Muscle of back (tissue), 11 donors: ENCODE measurements around the gene STAG1. TPM values are rescaled to one million over a fixed set of nuclear protein-coding genes. Genes with fewer than 3 reads are reported as not detected.
"Not testable (repeated sequence)": the region's sequence is repeated elsewhere in the genome, so short reads cannot be mapped to it uniquely, and the experiment has no call there.

Source experiments
- DNase-seq, 3 donors: peaks; one replicate each; pipeline versions ENCODE4 v3.0.0 to v3.0.0-alpha.2; 2013
- polyA plus RNA-seq, 10 donors: library from polyadenylated mRNA; unstranded; fragments of 120-200 nt; gene quantifications; one replicate each; pipeline ENCODE4 v1.2.1, GENCODE V29; 2013; ENCODE audit not compliant: insufficient read length in 10 of 10

STAG1 gene
- polyA plus RNA-seq, 10 donors = 27.3 to 42.6 (median 35.2) TPM

DNA sequence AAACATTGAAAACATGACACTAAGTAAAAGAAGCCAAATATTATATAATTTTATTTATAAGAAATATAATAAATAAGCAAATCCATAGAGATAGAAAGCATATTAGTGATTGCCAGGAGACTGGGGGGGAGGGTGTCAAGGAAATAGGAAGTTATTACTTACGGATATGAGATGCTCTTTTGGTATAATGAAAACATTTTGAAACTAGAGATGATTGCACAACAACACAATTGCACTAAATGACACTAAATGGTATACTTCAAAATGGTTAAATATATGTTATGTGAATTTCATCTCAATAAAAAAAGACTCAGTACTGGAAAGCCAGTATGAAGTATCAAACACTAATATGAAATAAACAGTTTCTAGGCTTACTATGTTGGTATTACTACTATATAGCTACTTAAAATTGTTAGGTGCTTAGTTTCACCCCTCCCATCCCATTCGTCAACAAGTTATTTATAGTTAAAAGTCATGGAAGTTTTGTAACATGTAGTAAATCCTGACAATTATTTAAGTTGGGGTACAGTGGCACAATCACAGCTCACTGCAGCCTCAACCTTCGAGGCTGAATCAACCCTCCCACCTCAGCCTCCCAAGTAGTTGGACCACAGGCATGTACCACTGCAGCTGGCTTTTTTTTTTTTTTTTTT, 43.7 kb downstream of the STAG1 start:
- DNase-seq = no peak

DNA sequence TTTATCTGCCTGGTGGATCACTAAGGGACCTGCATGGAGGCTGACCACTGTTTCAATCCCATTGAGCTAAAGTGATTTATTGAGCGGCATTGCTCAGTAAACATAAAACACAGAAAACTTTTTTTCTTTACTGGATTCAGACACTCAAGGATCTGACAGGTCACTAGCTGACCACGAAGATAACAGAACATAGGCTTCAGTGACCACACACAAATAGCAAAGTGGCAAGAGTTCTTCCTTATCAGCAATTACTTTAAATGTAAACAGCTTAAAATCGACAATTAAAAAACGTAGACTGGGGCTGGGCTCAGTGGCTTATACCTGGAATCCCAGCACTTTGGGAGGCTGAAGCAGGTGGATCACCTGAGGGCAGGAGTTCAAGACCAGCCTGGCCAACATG, 48.7 kb downstream of the STAG1 start:
- no peak for DNase-seq

DNA sequence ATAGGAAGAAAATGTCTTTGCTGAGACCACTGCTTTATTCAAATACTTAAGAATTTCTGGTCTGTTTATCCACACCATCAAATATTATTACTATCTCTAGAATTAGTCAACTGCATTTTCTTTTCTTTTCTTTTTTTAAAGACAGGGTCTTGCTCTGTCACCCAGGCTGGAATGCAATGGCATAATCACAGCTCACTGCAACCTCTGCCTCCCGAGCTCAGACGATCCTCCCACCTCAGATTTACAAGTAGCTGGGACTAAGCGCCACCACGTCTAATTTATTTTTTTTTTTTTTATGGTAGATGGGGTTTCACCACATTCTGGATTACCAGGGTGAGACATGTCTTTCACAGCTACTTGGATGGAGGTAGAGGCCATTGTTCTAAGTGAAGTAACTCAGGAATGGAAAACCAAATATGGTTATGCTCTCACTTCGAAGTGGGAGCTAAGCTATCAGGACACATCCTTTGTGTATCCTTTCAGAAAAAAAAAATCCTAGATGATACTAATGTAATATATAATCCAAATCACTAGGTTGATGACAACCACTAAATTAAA, 52.8 kb downstream of the STAG1 start:
- DNase-seq = no peak

DNA sequence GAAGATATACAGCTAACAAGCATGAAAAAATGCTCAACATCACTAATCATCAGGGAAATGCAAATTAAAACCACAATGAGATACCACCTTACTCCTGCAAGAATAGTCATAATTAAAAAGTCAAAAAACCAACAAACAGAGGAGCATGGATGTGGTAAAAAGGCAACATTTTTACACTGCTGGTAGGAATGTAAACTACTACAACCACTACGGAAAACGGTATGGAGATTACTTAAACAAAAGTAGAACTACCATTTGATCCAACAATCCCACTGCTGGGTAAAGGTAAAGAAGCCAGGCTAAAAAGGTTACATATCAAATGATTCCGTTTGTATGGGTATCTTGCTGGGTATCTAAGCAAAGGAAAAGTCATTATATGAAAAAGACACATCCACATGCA, 53.8 kb downstream of the STAG1 start:
- DNase-seq = no peak

DNA sequence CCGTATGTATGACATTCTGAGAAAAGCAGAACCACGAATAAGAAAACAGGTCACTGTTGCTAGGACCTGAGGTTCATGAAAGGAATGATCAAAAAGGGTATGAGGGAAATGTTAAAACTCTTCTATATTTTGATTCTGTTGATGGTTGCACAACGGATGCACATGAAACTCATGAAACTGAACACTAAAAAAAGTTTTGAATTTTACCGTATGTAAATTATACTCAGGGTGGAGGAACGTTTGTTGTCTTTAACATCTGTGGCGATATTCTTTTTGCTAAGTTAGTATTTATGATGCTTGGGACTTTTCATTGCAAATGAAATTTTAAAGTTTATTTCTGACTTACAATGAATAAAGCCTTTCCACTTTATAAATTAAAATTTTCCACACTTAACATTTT, 55.4 kb downstream of the STAG1 start:
- DNase-seq = no peak

DNA sequence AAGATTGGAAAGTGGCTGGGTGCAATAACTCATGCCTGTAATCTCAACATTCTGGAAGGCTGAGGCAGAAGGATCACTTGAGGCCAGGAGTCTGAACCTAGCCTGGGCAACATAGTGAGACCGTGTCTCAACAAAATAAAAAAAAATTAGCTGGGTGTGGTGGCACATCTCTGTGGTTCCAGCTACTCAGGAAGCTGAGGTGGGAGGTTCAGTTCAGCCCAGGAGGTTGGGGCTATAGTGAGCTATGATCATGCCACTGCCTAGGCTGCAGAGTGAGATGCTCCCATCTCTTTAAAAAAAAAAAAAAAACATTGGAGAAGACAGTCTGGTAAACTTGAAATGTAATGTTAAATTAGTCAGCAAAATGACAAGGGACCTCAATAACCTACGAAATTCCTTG, 57.9 kb downstream of the STAG1 start:
- DNase-seq = no peak

DNA sequence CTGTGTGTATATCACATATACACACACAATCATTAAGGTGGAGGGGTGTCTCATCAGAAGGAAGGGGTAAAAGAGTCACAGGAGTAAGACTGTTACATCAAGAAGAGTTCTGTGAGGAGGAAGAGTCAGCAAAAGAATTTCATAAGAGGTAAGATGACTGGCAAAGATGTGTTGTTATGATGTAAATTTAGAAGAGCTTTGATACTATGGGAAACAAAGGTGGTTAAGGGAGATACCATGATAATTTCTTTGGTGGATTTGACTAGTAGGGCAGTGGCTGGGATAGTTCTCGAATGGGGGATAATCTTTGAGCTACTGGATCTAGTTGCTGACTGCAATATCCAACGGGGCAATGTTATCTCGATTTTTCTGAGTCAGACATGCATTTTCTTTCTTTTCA, 61.6 kb downstream of the STAG1 start:
- DNase-seq = no peak

DNA sequence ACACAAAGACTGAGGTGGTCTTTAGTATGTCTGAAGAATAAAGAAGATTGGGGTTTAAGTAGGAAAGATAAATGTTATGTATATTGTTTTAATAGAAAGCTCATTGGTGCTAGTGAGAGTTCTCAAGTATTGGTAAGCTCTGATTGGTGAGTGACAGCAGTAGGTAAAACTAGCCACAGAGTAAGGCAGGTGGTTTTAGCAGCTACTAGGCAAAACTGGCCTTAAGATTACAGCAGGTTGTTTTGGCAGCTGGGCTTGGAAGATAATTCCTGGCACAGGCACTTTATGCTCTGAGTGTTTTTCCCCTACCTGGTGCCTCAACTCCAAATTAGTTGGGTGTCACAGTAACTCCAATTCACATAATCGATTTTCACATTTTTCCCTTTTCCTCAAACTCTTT, 66.3 kb downstream of the STAG1 start:
- DNase-seq = no peak

DNA sequence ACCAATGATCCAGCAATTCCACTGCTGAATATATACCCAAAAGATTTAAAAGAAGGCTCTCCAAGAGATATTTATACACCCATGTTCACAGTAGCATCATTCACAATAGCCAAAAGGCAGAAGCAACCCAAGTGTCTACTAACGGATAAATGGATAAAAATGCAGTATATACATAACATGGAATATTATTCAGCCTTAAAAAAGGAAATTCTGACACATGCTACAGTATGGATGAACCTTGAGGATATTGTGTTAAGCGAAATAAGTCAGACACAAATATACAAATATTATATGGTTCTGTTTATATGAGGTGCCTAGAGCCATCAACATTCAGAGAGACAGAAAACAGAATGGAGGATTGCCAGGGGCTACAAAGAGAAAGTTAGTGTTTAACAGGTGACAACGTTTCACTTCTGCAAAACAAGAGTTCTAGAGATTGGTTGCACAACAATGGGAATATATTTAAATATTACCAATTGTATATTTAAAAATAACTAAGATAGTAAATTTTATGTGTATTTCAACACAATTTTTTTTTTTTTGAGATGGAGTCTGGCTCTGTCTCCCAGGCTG, 69.4 kb downstream of the STAG1 start:
- DNase-seq = no peak

DNA sequence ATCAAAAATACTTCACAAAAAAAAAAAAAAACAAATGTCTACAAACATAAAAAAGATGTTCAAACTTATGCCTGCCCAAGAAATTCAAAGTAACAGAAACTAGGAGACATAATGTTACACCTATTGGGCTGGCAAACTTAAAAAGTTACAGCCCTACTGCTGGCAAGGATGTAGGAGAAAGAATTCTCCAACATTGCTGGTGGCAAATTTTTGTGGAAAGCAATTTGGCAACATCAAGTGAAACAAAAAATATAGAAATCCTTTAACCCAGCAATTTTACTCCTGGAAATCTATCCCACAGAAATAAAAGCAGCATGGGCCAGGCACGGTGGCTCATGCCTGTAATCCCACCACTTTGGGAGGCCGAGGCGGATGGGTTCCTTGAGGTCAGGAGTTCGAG, 73.2 kb downstream of the STAG1 start:
- DNase-seq = no peak

DNA sequence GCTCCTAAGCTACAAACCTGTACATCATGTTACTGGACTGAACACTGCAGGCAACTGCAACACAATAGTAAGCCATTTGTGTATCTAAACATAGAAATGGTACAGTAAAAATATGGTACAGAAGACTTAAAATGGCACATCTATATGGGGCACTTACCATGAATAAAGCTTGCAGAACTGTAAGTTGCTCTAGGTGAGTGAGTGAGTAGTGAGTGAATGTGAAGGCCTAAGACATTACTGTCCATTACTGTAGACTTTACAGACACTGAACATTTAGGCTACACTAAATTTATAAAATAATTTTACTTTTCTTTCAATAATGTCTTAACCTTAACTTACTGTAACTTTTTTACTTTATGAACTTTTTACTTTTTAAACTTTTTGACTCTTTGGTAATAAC, 76.2 kb downstream of the STAG1 start:
- no peak for DNase-seq

DNA sequence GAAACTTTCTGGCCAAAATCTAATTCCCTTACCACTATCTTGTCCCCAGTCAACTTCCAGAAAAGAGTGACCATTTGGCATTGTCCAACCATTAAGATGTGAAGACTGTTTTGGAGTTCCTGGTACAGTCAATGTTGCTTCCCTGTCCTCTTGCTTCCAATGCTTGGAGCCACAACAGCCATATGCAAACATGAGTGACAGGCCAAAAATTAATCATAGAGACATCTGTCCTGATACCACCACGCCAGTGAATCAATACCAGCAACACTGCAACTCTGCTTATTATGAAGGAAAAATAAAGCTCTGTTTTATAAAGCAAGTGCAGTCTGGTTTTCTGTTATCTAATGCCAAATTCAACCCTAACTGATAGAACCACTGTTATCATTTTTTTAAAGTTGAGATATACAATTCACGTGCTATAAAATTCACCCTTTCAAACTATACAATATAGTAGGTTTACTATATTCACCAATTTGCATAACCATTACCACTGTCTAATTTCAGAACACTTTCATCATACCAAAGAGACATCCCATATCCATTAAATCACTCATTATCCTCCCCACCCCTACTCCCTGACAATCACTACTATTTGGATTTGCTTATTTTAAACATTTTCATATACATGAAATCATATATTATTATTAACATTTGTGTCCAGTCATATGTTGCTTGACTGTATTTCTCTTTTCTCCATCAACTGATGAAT, 76.9 kb downstream of the STAG1 start:
- DNase-seq = no peak

DNA sequence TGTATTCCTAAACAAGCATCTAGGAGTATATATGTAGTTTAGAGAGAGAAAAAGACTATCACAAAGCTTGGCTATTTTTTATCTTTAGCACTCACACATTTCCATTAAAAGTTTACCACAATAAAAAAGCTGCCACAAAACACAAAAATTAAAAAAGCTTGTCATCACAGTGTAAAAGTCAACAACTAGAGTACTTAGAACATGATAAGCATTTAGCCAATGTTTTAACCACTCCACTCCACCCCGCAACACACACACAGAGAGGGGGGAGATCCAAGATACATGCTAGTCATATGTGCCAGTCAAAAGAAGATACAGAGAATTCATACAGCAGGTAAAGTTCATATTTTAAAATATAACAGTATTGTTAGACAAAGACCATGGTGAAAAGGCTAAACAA, 79.7 kb downstream of the STAG1 start:
- DNase-seq = no peak

DNA sequence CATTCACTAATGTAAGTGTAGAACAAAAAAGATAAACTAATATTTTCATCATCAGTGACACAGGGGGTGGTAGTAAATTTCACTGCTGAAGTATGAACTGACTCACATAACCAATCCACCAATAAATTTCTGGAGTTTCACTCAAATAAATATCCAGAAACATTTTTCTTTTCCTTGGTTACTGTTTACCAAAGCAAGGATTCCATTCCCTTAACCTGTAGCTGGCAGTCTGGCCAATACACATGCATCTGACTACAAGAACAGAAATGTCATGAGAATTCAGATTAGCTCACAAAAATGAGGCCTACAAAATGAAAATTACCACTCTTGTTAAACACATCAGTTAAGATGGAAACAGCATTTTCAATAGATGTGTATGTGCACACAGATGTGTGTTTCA, 80.3 kb downstream of the STAG1 start:
- peak in 1 of 3 donors; percentile 6 for DNase-seq

DNA sequence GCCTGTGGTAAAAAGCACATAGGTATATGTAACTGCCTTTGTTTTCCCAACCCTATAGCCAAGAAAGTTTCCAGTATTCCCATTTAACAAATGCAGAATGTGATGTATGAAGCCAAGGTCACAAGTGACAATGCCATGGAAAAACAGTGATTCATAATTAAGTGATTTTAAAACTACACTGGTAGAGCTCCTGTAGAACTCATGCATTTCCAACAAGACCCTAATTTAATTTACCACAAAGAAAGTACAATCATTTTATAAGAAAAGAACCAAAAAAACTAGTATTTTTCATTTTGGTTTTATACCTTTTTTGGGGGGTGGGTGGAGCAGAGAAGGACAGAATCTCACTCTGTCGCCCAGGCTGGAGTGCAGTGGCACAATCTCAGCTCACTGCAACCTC, 82.0 kb downstream of the STAG1 start:
- no peak for DNase-seq

DNA sequence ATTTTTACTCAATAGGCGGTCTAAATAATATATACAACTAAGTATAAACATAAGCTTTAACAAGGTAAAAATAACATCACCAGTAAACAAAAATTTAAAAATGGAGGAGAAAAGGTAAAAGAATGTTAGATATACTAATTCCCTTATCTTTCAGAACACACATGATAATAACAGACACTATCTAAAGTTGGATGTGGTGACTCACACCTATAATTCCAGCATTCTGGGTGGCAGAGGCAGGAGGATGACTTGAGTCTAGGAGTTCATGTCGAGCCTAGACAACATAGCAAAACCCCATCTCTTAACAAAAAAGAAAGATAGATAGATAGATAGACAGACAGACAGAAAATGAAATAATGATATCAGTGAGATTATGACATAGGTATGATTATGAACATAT, 85.1 kb downstream of the STAG1 start:
- DNase-seq = no peak

DNA sequence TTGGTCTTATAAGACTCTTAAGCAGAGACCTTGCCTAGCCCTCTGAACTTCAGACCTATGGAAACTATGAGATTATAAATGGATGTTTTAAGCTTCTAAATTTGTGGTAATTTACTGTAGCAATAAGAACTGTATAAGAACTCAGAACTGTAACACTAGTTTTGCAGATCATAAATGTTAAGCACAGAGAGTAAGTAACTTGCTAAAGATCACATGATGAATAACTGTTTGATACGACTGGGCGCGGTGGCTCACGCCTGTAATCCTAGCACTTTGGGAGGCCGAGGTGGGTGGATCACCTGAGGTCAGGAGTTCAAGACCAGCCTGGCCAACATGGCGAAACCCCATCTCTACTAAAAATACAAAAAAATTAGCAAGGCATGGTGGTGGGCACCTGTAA, 85.9 kb downstream of the STAG1 start:
- not testable (repeated sequence) for DNase-seq

DNA sequence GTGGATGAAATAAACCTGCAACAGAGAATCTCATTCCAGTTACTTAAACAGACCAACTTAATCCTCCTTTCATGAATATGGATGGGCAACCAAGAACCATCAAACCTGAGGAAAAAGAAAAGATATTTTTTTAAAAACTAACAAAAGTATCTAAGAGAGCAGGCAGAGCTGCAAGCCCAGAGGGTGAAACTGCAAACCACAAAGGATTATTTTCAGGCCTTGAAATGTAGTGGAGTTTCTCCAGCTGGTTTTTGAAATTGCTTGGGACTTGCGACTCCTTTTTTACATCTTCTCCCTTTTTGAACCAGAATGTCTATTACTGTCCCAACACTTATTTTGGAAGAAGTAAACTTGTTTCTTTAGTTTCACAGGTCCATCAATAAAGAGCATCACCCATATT, 87.4 kb downstream of the STAG1 start:
- DNase-seq = no peak

DNA sequence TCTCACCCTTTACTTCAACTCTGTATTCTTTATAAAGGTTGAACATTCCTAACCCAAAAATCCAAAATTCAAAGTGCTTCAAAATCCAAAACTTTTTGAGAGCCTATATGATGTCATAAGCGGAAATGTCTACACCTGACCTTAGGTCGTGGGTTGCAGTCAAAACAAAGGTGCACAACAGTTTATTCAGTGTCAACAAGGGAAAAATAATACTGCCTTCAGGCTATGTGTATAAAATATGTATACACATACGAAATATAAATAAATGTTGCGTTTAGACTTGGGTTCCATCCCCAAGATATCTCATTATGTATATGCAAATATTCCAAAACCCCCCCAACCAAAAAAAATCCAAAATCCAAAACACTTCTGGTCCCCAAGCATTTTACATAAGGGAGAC, 90.9 kb downstream of the STAG1 start:
- no peak for DNase-seq

DNA sequence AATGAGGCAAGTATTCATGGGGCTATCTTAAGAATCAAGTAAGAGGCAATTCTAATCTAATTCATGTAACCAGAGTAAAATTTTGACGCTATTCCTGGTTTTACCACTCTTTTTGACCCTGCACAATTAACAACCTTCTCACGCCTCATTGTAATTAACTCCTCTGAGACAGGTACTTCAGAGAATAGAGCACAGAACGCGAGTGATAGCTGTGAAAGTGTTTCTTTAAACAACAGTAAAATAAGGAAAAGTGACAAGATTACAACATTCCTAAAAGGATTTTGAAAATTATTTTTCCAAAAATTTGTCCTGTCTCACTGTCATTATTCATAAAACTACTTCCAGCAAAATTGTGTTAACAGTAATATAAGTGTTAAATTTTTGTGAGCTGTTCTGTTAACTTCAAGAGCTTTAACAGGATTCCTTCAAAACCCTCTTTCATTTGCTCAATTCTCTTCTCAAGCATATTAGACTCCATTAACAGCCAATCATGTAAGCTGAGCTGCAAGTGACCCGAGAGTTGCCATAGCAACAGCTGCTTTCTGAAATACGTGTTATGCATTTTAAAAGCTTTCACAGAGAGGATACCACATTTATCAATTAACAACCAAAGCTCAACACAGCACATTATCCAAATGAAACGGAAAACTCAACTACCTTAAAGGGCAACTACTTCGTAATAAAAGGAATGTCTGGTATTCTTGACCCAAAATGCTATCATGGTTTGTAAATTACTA, 93.1 kb downstream of the STAG1 start:
- peak; percentile 19 to 47 (median 37) for DNase-seq

DNA sequence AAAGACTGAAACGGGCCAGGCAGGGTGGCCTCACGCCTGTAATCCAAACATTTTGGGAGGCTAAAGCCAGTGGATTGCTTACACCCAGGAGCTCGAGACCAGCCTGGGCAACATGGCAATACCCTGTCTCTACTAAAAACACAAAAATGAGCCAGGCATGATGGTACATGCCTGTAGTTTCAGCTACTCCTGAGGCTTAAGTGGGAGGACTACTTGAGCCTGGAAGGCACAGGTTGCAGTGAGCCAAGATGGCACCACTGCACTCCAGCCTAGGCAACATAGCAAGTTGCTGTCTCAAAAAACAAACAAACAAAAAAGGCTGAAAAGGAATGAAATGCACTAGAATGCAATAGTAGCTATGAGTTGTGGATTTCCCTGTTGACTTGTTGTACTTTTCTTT, 94.7 kb downstream of the STAG1 start:
- DNase-seq = no peak

DNA sequence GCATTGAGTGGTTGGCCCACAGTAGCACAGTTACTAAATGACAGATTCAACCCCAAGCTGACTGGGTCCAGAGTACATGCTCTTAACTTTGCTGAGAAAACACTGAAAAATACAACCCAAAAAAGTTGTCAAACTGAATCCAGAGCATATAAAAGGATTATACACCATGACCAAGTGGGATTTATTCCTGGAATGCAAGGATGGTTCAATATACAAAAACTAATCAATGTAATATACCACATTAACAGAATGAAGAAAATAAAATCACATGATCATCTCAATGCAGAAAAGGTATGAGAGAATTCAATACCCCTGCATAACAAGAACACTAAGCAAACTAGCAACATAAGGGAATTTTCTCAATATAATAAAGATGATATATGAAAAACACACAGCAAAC, 98.5 kb downstream of the STAG1 start:
- no peak for DNase-seq

DNA sequence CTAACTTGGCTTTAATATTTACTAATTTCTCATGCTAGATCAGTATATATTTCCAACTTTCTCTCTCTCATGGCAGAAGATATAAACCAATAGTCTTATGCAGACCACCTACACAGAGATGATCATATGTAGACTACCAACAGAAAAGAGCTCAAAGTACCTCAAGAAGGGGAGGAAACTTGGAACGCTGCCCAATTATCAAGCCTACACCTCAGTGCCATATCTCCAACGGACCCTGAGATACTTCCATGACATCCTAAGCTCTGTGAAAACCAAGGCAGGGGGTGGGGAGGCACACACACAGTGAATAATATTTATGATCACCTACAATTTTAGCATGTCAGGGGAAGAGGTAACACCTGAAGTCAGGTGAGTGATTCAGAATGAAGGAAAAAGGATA, 100.6 kb downstream of the STAG1 start:
- DNase-seq = no peak
